GM21367 (cell line): ENCODE data around the gene RNF225.
A peak's percentile ranks its signal among the peaks of the same experiment; 100 is the strongest.
"Not testable (repeated sequence)": the region's sequence is repeated elsewhere in the genome, so short reads cannot be mapped to it uniquely, and the experiment has no call there.

Experiments
- ATAC-seq: cut with Tn5 transposase; IDR thresholded peaks from one replicate; pipeline ENCODE4 v1.9.1; 2021; ENCODE audit not compliant: unreplicated experiment

Gene RNF225

DNA sequence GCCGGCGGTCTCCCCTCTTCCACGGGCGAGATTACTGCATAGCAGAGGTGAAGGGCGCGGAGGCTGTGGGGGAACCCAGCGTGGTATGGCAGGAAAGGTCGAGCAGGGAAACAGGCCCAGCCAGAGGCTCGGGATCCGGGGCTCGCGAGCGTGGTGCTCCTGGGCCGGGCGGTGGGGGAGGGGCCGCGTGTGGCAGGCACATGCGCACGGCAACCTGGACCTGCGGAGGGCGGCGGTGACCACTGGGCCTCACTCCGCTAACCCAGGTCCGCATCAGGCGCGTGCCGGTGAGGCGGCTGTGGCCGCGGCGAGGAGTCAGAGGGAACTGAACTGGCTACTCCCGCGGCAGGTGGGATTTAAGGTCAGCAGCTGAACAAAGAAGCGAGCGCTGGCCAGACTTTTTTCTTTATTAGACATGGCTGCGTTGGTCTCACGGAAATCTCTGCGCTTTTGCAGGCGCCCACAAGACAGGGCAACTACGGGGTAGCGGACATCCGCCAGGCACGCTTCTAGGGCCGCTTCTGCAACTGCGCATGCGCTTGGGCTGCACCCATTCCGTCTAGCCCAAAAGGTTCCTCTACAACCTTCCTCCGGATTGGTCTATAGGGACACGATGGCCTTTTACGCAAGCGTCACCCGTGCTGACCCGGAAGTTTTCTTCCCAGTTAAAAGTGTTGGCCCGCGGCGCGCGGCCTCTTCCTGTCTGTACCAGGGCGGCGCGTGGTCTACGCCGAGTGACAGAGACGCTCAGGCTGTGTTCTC, 8.7 kb upstream of the RNF225 start, which contains the start of gene RPS5:
Gene RPS5, plus strand, starts transcription at position 694 of the 762 bp plus-strand sequence. CDS start 869 bp downstream, outside the sequence.
- peak; percentile 82 for ATAC-seq

- no peak for ATAC-seq
These were observed 7.9 kb upstream of the RNF225 start for GRCh38 chr19:58387338-58388174.

DNA sequence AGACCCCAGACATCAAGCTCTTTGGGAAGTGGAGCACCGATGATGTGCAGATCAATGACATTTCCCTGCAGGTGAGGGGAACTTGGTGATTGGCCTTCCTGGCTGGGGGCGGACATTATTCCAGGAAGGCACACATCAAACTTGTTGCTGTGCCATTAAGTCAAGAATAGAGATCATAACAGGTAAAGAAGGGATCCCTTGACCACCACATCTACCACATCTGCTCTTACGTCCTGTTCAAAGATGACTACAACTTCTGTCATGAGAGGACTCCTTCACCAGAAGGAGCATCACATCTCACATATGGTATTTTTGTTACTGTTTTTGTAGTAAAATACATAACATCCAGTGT, 7.3 kb upstream of the RNF225 start:
- ATAC-seq, result no peak

GRCh38 chr19:58392945-58393724, 2.3 kb upstream of the RNF225 start:
- ATAC-seq, result no peak

- ATAC-seq, result no peak
These were observed 1.8 kb upstream of the RNF225 start for GRCh38 chr19:58393725-58394033.

- no peak for ATAC-seq
These were observed 636 bp upstream of the RNF225 start for GRCh38 chr19:58394821-58395219.

- no peak for ATAC-seq
These were observed 647 bp downstream of the RNF225 start for GRCh38 chr19:58395979-58396627.

GRCh38 chr19:58396691-58397532, 1.5 kb downstream of the RNF225 start:
- no peak for ATAC-seq

DNA sequence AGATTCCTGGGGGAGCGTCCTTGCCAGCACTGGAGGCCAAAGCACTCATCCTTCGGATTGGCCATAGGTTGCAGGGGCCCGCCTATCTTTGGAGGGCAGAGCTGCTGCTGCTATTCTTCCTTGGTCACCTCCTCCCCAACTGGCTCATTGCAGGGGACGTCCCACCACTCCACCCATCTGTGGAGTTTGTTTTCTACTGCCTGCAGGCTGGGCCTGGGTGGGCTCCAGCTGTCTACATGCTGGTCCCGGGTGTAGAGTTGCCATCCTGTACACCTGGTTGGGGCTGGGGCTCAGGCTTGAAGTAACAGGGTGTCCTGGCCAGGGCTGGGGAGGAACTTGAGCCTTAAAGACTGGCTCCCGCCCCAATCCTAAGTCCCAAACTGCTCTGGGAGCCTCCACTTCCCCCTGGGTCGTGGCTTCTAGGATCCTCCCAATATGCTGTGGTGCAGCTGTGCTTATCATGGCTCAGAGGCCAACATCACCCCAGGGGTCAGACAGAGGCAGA, 2.1 kb downstream of the RNF225 start:
- ATAC-seq, result no peak

DNA sequence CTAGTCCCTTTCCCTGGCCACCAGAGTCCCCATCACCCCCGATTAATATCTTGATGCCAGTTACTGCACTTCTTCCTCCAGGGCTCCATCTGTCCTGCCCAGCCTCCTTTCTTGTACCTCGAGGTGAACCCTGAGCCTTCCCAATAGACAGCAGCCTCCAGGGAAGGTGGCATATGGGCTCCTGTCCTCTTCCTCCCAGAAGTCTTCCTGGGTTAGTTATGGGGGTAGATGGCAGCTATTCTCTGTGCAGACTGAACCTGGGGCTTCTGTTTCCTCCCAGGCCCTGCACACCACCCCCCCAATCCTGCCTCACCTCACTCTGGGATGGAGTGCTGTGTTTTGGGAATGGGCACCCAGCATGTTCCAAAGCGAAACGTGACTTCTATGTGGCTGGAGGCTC, 2.6 kb downstream of the RNF225 start:
- ATAC-seq, result no peak

DNA sequence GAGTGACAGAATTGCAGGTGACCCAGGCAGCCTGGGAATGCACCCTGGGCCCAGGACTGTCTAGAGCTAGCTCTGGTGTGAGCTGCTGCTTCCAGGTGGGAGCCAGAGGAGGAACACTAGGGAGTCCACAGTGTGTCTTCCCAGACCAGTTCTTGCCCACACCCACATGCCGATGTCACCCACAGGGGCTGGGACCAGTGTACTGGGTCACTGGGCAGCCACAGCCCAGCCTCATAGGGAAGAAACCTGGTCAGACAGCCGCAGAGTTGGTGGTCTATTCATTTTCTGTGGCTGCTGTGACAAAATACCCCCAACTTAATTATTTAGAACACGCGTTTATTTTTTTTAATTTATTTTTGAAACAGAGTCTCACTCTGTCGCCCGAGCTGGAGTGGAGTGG, 3.1 kb downstream of the RNF225 start:
- ATAC-seq, result no peak

DNA sequence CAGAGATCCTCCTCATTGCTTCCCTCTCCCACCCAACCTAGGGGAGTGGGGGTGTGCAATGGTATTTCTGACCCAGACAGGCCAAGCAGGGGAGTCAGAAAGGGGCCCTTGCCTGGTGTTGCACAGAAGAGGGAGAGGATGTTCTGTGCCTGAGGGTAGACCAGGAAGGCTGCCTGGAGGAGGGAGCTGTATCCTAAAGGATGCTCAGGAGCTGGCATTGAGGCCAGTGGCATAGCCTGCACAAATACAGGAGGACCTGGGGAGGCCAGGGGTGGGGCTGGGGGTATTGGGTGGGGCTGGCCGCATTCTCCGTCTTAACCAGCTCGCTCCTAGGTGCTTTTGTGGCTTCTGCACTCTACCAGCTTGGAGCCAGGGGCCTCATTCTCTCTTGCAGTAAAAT, 4.4 kb downstream of the RNF225 start:
- no peak for ATAC-seq

DNA sequence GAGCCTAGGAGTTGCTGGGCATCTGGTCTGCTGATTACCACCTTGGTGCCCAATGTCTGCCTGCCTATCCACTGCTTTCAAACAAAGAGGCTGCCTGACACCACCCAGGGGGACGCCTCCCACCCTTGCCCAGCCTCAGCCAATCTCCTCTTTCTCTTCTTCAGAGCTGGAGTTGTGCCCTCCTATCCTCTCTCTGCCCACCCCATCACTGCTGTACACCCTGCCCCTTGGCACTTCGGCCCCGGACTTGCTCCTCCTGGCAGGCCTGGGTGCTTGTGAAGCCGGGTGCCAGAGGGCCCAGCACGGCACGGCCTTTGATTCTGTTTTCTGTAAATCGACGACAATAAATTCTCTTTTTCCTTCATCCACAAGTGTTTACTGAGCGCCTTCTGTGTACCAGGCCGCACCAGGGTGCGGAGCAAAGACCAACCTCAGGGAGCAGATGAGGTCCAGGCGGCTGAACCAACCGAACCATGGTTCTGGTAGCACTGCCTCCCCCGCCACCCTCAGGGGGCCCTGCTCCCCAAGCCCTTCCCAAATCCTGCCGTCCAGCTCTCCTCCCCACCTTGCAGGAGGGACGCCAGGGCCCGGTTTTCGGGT, 5.0 kb downstream of the RNF225 start:
- ATAC-seq, result no peak

DNA sequence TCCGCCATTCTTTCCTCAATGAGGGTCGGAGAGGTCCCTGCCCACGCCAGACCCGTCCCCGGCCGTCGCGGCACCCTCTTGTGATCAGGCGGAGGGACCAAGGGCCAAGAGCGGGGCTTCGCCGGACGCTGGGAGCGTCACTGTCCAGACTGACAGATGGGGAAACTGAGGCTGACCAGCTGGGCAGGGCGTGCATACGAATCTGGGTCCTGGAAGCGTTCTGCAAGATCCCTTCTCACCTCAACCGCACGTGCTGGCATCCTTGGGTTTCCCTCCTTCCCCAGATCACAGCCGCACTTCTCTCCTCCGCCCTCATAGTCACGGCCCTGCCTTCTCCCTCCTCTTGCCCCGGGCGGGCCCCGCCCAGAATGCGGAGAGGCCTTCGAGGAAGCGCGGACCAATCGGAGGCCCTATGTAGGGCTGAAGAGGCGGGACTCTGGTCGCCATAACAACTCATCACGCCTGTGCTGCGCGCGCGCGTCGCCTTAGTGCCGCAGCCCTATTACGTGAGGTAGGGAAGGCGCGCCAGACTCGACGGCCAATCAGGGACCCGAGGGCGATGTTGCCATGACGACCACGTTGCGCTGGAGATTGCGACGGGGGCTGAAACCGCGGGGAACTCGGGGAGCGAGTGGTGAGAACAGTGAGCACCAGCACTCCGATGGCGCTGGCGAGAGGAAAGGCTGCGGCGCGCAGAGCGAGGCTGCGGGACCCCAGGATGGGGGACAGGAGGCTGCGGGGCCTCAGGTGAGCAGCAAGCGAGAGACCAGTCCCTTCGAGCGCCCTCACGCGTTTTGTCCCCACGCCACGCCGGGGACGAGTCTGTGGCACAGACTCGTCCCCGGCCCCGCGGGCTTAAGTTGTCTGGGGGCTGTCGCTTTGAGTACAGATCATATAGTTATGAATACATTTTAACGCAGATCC, 5.7 kb downstream of the RNF225 start:
- ATAC-seq, result peak; percentile 91

DNA sequence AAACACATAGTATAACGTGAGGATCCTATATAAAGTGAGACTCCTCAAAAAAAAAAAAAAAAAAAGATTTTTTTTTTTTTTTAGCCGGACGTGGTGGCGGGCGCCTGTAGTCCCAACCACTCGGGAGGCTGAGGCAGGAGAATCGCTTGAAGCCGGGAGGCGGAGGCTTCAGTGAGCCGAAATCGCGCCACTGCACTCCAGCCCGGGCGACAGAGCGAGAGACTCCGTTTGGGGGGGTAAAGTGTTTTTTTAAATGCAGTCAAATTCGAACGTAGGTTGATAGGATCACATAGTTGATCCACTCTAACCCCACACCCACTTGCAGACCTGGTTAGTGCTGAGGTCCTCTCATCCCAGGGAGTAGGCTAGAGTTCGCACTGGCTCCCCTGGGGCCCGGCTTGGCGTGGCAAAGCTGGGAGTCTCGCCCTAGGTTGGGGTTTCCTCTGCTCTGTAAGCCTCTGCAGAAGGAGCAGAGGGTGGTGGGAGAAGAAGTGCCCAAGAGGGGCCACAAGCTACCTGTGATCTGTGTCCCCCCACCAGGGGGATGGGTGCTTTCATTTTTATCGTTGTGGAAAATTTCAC, 6.5 kb downstream of the RNF225 start:
- ATAC-seq, result no peak

- ATAC-seq, result not testable (repeated sequence)
These were observed 8.5 kb downstream of the RNF225 start for GRCh38 chr19:58403920-58404478.

DNA sequence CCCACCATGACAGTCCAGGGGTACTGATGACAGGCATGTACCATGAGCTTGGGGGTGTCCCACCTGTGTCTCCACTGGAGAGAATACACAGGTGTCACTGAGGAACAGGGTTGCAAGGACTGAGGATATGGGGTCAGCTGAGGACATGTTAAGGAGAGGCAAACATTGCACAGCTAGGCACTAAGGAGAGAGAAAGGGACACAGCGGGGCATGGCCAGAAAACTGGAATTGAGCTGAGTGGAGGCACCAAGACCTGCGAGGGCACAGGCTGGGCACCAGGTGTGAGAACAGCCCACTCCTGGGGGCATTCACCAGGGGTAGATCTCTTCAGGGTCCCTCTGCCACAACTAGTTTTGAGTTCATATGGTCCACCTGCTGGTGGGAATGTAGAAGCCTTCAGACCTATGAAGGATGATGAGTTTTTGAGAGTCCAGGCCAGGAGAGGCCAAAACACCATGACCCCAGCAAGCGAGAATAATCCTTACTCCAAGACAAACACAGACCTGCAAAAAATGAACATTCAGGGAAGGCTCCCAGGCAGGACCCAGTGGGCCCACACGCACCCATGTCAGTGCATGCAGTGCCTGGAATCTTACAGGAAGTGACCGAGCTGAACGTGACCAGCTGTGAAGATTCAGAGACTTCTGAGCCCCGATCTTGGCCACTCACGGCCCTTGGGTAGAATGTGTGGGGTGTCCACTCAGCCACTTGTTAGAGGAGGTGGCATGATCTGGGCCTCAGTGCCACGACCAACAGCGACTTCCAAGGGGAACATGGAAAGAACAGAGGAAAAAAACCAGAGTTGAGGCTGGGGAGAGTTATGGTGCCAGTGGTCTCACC, 11.6 kb downstream of the RNF225 start:
- ATAC-seq, result no peak
